ENCODE results near the gene TLX1.
A peak's percentile ranks its signal among the peaks of the same experiment; 100 is the strongest.

TLX1 gene

GRCh38 chr10:101157756-101158458 is 26.8 kb downstream of the TLX1 start:
- TF ChIP-seq CTCF (IDR thresholded peaks at IDR 0.05; ENCODE audit: low read depth, low read length): no peak

GRCh38 chr10:101158459-101159058 is 27.5 kb downstream of the TLX1 start:
- no peak overlapping the region for H3K4me3 ChIP-seq (ENCODE audit: low read depth, low read length)
- no peak for TF ChIP-seq CTCF (IDR thresholded peaks at IDR 0.05; ENCODE audit: low read depth, low read length)

More at GRCh38 chr10:101157756-101158458, 26.8 kb downstream of the TLX1 start:
- H3K4me3 ChIP-seq (ENCODE audit: low read depth, low read length): no peak overlapping the region

- peak overlapping the region; percentile 20 for H3K4me3 ChIP-seq (ENCODE audit: low read depth, low read length)
- TF ChIP-seq CTCF (IDR thresholded peaks at IDR 0.05; ENCODE audit: low read depth, low read length): peak; percentile 93
Observed at GRCh38 chr10:101161494-101162299, 30.6 kb downstream of the TLX1 start.

DNA sequence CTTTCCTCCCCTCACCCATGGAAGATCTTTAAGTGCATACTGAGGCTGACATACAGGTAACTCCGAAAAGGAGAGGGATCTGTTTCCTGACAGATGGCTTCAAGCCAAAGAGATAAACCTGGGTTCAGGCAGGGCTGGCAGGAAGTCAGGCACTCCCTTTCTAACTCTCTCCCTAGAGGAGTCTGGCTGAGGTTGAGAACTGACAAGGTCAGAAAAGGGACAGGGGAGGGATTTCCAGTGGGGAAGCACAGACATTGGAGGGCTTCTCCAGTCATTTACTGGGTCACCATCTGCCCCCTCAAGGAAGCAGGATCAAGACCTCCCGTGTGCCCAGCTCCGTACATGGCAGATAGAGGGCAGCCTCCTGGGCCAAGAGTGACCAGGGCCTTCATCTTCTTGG is 31.6 kb downstream of the TLX1 start:
- TF ChIP-seq CTCF (IDR thresholded peaks at IDR 0.05; ENCODE audit: low read depth, low read length): no peak

GRCh38 chr10:101164020-101164419 is 32.9 kb downstream of the TLX1 start:
- H3K4me3 ChIP-seq (ENCODE audit: low read depth, low read length): no peak overlapping the region
- no peak for TF ChIP-seq CTCF (IDR thresholded peaks at IDR 0.05; ENCODE audit: low read depth, low read length)

More for the DNA sequence above, 31.6 kb downstream of the TLX1 start:
- no peak overlapping the region for H3K4me3 ChIP-seq (ENCODE audit: low read depth, low read length)

DNA sequence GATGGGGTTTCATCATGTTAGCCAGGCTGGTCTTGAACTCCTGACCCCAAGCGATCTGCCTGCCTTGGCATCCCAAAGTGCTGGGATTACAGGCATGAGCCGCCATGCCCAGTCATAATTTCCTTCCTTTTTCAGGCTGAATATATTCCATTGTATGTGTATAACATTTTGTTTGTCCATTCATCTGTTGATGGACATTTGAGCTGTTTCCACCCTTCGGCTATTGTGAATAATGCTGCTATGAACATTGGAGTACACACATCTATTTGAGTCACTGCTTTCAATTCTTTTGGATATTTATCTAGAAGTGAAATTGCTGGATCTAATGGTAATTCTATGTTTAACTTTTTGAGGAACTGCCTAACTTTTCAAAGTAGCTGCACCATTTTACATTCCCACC is 34.6 kb downstream of the TLX1 start:
- H3K4me3 ChIP-seq (ENCODE audit: low read depth, low read length): no peak overlapping the region
- TF ChIP-seq CTCF (IDR thresholded peaks at IDR 0.05; ENCODE audit: low read depth, low read length): no peak

DNA sequence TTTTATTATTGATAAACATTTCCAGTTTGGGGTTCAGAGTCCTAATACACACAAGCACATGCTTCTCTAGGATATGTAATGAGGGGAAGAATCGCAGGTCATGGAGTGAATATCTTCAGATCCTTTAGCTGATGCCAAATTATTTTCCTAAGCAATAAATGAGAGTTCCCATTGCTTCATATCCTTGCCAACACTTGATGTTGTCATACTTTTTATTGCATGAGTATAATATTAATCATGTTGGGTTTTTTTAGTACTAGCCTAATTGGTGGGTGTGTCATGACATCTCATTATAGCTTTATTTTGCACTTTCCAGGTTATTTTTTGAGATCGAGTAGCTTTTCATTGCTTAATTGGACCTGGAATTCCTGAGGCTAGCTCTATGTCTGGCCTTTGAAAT is 35.3 kb downstream of the TLX1 start:
- no peak for TF ChIP-seq CTCF (IDR thresholded peaks at IDR 0.05; ENCODE audit: low read depth, low read length)
- no peak overlapping the region for H3K4me3 ChIP-seq (ENCODE audit: low read depth, low read length)

All from WI38 (cell line).